Limb (tissue), 2 donors: ENCODE results near the gene WDR1.

ENCODE experiments used
- DNase-seq, 2 donors: peaks; one replicate each; pipeline ENCODE4 v3.0.0-alpha.2; 2016; ENCODE audit errors: extremely low spot score in 2 of 2

Gene WDR1

GRCh38 chr4:10114607-10115006 is 2.0 kb downstream of the WDR1 start:
- DNase-seq = no peak

GRCh38 chr4:10114147-10114546 is 2.5 kb downstream of the WDR1 start:
- DNase-seq = no peak

- DNase-seq = no peak
Measured at GRCh38 chr4:10113362-10114047, 3.1 kb downstream of the WDR1 start.

GRCh38 chr4:10112658-10113284 is 3.8 kb downstream of the WDR1 start:
- DNase-seq = no peak

- no peak for DNase-seq
Measured at GRCh38 chr4:10111067-10111801, 5.4 kb downstream of the WDR1 start.

GRCh38 chr4:10109995-10110670 is 6.5 kb downstream of the WDR1 start:
- DNase-seq = no peak

- no peak for DNase-seq
Measured at GRCh38 chr4:10108818-10109783, 7.5 kb downstream of the WDR1 start.

GRCh38 chr4:10108391-10108790 is 8.2 kb downstream of the WDR1 start:
- no peak for DNase-seq

- DNase-seq = no peak
Measured at GRCh38 chr4:10107111-10108091, 9.2 kb downstream of the WDR1 start.

- no peak for DNase-seq
Measured at GRCh38 chr4:10106421-10107039, 10.1 kb downstream of the WDR1 start.

GRCh38 chr4:10105920-10106319 is 10.7 kb downstream of the WDR1 start:
- DNase-seq = no peak

GRCh38 chr4:10105421-10105820 is 11.2 kb downstream of the WDR1 start:
- DNase-seq = no peak

- DNase-seq = no peak
Measured at GRCh38 chr4:10104991-10105276, 11.7 kb downstream of the WDR1 start.

GRCh38 chr4:10104211-10104990 is 12.2 kb downstream of the WDR1 start:
- DNase-seq = no peak

GRCh38 chr4:10102474-10103332 is 13.9 kb downstream of the WDR1 start:
- DNase-seq = no peak

- DNase-seq = no peak
Measured at GRCh38 chr4:10101671-10102473, 14.7 kb downstream of the WDR1 start.

GRCh38 chr4:10100734-10101216 is 15.8 kb downstream of the WDR1 start:
- DNase-seq = no peak
